Suppressor macrophage treated with lipopolysaccharide for 1 hour (primary cell): Measurements from ENCODE around the gene ZKSCAN2.

Experiments used
- DNase-seq, 3 donors: peaks; one replicate each; pipeline ENCODE4 v3.0.0-alpha.2; 2020 to 2022

ZKSCAN2 gene

DNA sequence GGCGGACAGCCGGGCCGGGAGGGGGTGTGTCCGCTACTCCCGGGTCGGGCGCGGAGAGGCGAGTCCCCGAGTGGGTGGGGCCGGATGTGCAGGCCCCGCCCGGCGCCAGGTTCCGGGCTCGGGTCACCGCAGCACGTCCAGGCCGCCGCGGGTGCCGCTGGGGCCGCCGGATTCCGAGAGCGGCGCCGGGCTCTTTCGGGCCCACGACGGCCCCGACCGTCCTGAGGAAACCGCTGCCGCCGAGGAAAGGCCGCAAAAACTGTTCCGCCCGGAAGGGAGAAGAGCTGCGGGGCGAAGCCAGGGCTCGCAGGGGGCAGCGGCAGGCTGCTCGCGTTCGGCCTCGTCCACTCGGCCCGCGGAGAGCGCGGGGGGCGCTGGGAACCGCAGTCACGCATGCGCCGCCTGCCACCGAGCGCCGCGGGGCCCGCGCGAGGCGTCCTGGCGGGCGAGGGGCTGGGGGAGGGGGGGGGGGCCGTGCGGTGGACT is at the start of gene ZKSCAN2:
Gene ZKSCAN2, minus strand, starts transcription at position 376 of the 486 bp plus-strand sequence. CDS start 718 bp downstream, outside the sequence.
- DNase-seq, result peak; percentile 91 to 97 (median 96)

DNA sequence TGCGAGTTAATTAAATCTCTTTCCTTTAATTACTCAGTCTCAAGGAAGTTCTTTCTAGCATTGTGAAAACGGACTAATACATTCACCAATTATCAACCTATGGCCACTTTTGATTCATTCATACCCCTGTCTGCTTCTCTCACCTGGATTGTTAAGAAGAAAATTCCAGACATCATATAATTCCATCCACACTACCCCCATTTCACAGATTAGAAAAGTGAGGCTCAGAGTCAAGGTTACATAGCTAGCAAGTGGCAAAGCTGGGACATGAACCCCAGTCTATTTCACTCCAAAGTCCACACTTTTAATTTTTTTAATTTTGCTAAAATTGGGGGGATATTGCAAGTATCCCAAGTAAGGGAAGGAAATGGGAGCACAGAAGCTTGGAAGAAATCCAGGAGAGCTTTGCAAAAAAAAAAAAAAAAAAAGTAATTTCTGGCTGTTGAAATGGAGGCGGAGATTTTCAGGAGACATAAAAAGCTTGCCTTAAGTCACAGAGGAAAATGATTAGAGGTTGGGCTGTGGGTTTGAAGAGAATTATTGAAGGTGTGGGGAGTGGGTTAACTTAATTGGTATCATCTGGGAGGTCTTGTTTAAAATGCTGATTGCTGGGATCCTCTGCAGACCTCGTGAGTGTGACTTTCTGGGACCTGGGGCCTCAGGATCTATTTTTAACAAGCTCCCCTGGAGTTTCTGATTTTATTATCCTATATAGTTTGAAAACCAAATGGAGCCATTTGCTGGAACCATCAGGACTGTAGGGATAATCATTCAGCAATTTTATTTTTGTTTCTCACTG is 42.3 kb upstream of the ZKSCAN2 start:
- DNase-seq, result no peak

GRCh38 chr16:25298165-25298872 is 40.7 kb upstream of the ZKSCAN2 start:
- DNase-seq, result no peak

DNA sequence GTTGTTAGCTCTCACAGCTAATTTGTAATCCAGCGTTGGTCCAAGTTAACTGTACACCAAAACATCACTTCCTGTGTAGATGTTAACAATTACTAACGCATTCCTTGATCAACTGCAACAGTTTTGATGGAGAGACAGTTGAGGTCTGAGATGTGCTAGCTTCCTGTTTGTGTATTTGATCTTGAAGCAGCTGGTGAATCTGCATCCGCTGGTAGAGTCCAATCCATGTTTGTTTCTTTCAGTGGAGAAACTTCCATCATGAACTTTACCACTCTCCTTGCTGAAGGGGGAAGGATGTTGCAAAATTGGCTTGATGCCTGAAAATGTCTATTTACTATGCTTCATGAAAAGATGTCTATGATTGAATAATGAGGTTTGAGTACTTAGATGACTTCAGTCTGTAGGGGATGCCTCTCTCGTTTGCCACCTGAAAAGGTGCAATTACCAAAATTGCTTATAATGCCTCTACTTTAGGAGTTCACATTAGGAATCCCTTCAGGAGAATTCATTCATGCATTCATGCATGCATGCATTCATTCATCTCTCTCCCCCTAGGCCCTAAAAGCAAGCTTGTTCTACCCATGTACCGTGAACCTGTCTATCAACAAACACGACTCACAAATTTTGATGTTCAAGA is 39.6 kb upstream of the ZKSCAN2 start:
- DNase-seq, result no peak

- DNase-seq, result no peak
These were observed 33.9 kb upstream of the ZKSCAN2 start for GRCh38 chr16:25291580-25291979.

DNA sequence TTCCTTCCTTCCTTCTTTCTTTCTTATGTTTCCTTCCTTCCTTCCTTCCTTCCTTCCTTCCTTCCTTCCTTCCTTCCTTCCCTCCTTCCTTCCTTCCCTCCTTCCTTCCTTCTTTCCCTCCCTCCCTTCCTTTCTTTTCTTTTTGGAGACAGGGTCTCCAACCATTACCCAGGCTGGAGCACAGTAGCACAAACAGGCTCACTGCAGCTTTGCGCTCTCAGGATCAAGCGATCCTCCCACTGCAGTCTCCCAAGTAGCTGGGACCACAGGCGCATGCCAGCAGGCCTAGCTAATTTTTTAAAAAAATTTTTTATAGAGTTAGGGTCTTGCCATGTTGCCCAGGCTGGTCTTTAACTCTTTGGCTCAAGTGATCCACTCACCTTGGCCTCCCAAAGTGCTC is 31.8 kb upstream of the ZKSCAN2 start:
- DNase-seq, result no peak

DNA sequence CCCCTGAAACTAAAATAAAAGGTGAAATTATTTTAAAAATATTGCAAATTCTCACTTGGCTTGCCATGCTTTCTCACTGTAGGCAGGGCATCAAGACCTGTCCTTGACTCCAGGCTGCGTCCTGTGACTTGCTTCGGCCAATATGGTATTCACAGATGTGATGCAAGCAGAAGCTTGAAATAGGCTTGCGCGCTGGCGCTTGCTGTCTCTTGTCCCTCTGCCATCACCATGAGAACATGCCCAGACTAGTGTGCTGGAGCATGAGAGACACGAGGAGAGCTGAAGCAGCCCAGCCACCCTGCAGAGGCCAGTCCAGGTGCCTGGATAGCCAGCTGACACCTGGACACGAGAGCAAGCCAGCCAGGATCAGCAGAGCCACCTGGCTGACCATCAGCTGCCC is 21.8 kb upstream of the ZKSCAN2 start:
- no peak for DNase-seq

DNA sequence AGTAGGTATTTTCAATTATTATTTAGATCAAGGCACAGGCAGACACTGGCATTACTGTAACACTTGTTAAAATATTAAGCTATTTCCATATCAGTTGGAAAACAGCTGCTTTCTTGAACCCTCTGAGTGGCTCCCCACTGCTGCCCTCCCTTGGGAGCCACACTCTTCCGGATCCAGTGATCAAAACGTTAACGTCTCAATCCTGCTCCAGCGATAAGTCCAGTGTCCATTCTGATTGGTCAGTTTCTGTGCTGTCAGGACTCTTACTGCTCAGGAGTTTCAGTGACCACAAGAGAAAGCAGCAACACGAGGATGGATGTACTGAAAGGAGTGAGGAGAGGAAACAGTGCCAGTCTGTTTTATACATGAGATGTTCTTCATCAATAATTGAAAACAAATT is 13.8 kb upstream of the ZKSCAN2 start:
- DNase-seq, result no peak

- DNase-seq, result no peak
These were observed 12.9 kb upstream of the ZKSCAN2 start for GRCh38 chr16:25270577-25270976.

- no peak for DNase-seq
These were observed 12.2 kb upstream of the ZKSCAN2 start for GRCh38 chr16:25269879-25270278.

DNA sequence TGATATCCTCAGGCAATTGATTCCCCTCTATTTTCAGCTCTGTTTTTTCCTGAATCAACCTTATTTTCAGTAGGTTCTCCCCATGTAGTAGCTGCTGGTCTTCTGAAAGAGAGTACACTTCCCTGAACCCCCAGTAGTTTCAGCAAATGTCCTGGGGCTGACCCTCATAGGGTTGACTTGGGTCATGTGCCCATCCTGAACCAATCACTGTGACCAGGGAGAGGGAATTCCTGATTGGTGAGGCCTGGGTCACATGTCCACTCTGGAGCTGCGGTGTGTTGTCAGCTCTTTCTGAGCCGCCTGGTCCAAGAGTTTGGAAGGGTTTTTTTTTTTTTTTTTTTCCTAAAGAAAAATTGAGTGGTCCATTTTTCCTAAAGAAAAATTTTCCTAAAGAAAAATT is 8.3 kb upstream of the ZKSCAN2 start:
- no peak for DNase-seq

GRCh38 chr16:25264597-25264996 is 7.0 kb upstream of the ZKSCAN2 start:
- peak; percentile 27 to 48 (median 27) for DNase-seq

DNA sequence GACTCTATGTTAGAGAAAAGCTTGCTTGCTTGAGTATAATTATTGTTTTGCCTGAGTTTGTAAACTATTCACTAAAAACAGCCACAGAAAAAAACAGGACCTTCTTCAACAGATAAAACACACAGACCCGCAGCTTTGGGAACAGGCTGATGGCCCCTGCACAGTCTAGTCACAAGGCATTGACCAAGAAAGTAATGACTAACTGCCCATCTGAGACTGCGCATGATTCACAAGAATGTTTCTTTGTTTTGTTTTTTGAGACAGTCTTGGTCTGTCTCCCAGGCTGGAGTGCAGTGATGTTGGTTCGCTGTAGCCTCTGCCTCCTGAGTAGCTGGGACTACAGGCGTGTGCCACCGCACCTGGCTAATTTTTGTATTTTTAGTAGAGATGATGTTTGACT is 2.8 kb upstream of the ZKSCAN2 start:
- DNase-seq, result peak; percentile 23 to 46 (median 42)

- no peak for DNase-seq
These were observed 1.2 kb upstream of the ZKSCAN2 start for GRCh38 chr16:25258861-25259179.

GRCh38 chr16:25257956-25258860 is 563 bp upstream of the ZKSCAN2 start:
- DNase-seq, result peak; percentile 64 to 89 (median 71)

DNA sequence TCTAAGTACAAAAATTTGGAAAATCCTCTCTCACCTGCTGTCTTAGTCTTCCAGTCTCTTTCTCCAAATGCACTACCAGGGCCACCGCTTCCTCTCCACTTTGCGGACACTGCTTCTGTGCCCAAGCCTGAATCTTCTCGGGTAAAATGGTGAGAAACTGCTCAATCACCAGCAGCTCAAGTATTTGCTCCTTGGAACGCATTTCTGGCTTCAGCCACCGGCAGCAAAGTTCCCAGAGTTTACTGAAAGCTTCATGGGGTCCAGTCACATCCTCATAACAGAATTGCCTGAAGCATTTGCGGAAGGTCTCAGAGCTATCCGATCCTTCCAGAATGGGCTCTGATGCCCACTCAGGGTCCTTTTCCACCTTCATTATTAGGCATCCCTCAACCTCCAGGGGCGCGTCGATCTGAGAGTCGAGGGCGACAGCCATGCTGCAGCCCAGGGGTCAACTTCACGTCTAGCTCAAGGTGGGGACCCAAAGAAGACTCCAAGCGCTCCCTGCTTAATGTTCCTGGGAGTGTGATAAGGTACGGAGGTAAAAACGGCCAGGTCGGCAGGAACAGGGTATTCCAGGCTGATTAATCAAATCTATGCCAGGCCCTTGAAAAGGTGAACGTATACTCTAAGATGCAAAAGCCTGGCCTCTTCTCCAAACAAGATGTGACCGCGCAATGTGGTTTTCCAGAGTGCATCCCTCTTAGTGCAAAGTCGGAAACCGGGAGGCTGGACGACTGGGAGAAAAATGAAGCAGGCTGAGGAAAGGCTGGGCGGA is 763 bp downstream of the ZKSCAN2 start:
- peak; percentile 12 to 32 (median 18) for DNase-seq

GRCh38 chr16:25253322-25253721 is 4.3 kb downstream of the ZKSCAN2 start:
- no peak for DNase-seq

GRCh38 chr16:25250467-25250866 is 7.2 kb downstream of the ZKSCAN2 start:
- DNase-seq, result no peak

GRCh38 chr16:25235991-25236390 is 21.7 kb downstream of the ZKSCAN2 start:
- DNase-seq, result no peak

GRCh38 chr16:25228372-25228771 is 29.3 kb downstream of the ZKSCAN2 start:
- DNase-seq, result no peak

- no peak for DNase-seq
These were observed 32.8 kb downstream of the ZKSCAN2 start for GRCh38 chr16:25224731-25225319.
